WTC11 (cell line): ENCODE results near the gene SLC44A3. TPM values are rescaled to one million over a fixed set of nuclear protein-coding genes. Genes with fewer than 3 reads are reported as not detected.

Experiments used
- ATAC-seq: fragments of 200-7000 bp; cut with Tn5 transposase; 2 replicates; pipeline ENCODE4 v1.10.0; 2021; ENCODE audit warnings: mild to moderate bottlenecking, moderate library complexity
- CTCF ChIA-PET: fragments of 300-600 bp; sonication (Branson Sonifier 250); formaldehyde crosslinking; loops from one replicate; lab custom pipeline; 2021; ENCODE audit warnings: antibody characterized with exemption; lab: Charles Lee
- POLR2A ChIA-PET: fragments of 350-600 bp; sonication (Branson Sonifier 250); formaldehyde crosslinking; loops from one replicate; lab custom pipeline; 2021; ENCODE audit warnings: antibody characterized with exemption; lab: Charles Lee
- DNase-seq: peaks from one replicate; pipeline ENCODE4 v3.0.0; 2021; ENCODE audit warnings: low spot score
- H3K27ac Mint-ChIP-seq: 2 replicates; pipeline ENCODE4 v1.8.0; 2021; ENCODE audit warnings: mixed read lengths
- H3K27me3 Mint-ChIP-seq: 2 replicates; pipeline ENCODE4 v1.8.0; 2021; ENCODE audit warnings: low read depth, mild to moderate bottlenecking, moderate library complexity, mixed read lengths
- H3K36me3 Mint-ChIP-seq: 2 replicates; pipeline ENCODE4 v1.8.0; 2021; ENCODE audit warnings: mixed read lengths
- H3K4me1 Mint-ChIP-seq: 2 replicates; pipeline ENCODE4 v1.8.0; 2022; ENCODE audit warnings: mixed read lengths
- H3K4me3 Mint-ChIP-seq: 2 replicates; pipeline ENCODE4 v1.8.0; 2021; ENCODE audit warnings: mild to moderate bottlenecking, moderate library complexity, mixed read lengths
- H3K9me3 Mint-ChIP-seq: 2 replicates; pipeline ENCODE4 v1.8.0; 2021; ENCODE audit warnings: mixed read lengths
- AFF4 ChIP-seq: sonication (generic); formaldehyde crosslinking; IDR thresholded peaks from 2 replicates; pipeline ENCODE4 v1.8.1; 2023; ENCODE audit warnings: mild to moderate bottlenecking, missing genetic modification reagents, borderline replicate concordance
- AR ChIP-seq: fragments of 250-450 bp; sonication (Bioruptor Pico); IDR thresholded peaks from 2 replicates; pipeline ENCODE4 v1.9.0; 2021; ENCODE audit warnings: mild to moderate bottlenecking
- ATF3 ChIP-seq: sonication (generic); formaldehyde crosslinking; conservative IDR thresholded peaks from 2 replicates; pipeline ENCODE4 v1.8.1; 2022; ENCODE audit warnings: mild to moderate bottlenecking, missing genetic modification reagents
- ERG ChIP-seq: fragments of 250-450 bp; sonication (Bioruptor Pico); IDR thresholded peaks from 2 replicates; pipeline ENCODE4 v1.8.0; 2021; ENCODE audit warnings: mild to moderate bottlenecking
- MAX ChIP-seq: sonication (generic); formaldehyde crosslinking; IDR thresholded peaks from 2 replicates; pipeline ENCODE4 v1.8.0; 2022; ENCODE audit warnings: mild to moderate bottlenecking, missing genetic modification reagents
- MLX ChIP-seq: sonication (generic); formaldehyde crosslinking; IDR thresholded peaks from 2 replicates; pipeline ENCODE4 v1.8.1; 2023; ENCODE audit warnings: mild to moderate bottlenecking, missing genetic modification reagents, moderate library complexity
- MXD4 ChIP-seq: fragments of 250-450 bp; sonication (Bioruptor Pico); IDR thresholded peaks from 2 replicates; pipeline ENCODE4 v1.8.0; 2021; ENCODE audit warnings: mild to moderate bottlenecking, moderate library complexity, borderline replicate concordance
- NFATC4 ChIP-seq: fragments of 250-450 bp; sonication (Bioruptor Pico); IDR thresholded peaks from 2 replicates; pipeline ENCODE4 v1.9.0; 2021; ENCODE audit warnings: mild to moderate bottlenecking
- NR2C2 ChIP-seq: sonication (generic); formaldehyde crosslinking; IDR thresholded peaks from 2 replicates; pipeline ENCODE4 v1.8.0; 2022; ENCODE audit warnings: mild to moderate bottlenecking, missing genetic modification reagents
- RELA ChIP-seq: sonication (generic); formaldehyde crosslinking; IDR thresholded peaks from 2 replicates; pipeline ENCODE4 v1.8.1; 2022; ENCODE audit warnings: missing genetic modification reagents, mild to moderate bottlenecking, borderline replicate concordance
- ZNF512 ChIP-seq: sonication (generic); formaldehyde crosslinking; IDR thresholded peaks from 2 replicates; pipeline ENCODE4 v1.8.1; 2022; ENCODE audit warnings: missing genetic modification reagents, borderline replicate concordance
- ZSCAN18 ChIP-seq: fragments of 250-450 bp; sonication (Bioruptor Pico); IDR thresholded peaks from 2 replicates; pipeline ENCODE4 v2.1.2; 2022; ENCODE audit warnings: mild to moderate bottlenecking, moderate library complexity
- total RNA-seq: library from RNA; stranded (reverse); gene quantifications from 3 replicates; pipeline ENCODE4 v1.2.3, GENCODE V29; 2021

Gene SLC44A3
- total RNA-seq, 1 experiment from 2014 or later = 4.7 TPM

GRCh38 chr1:94929351-94930217 lies 109.4 kb downstream of the SLC44A3 start (continued):
- TF ChIP-seq MAX (CRISPR knock-in tag) = peak; percentile 34; the same call in 1 of the 2 replicates

GRCh38 chr1:94931254-94931841 lies 111.2 kb downstream of the SLC44A3 start:
- ATAC-seq (no peak), DNase-seq (no peak)
- ChIA-PET CTCF (no interaction called here), POLR2A (no interaction called here)
- Mint-ChIP-seq H3K4me1 (peaks cover 51% of the 10 kb centered on the region), H3K9me3 (no peaks in the 10 kb centered on the region), H3K36me3 (peaks cover 7% of the 10 kb centered on the region; the same call in 1 of the 2 replicates), H3K27me3 (no peaks in the 10 kb centered on the region), H3K4me3 (no peak overlapping the region), H3K27ac (no peak overlapping the region)
- TF ChIP-seq ATF3 (CRISPR knock-in tag) = no peak
- TF ChIP-seq AR (CRISPR knock-in tag) = no peak
- no peak for TF ChIP-seq NR2C2 (CRISPR knock-in tag)
- TF ChIP-seq ZNF512 (CRISPR knock-in tag) = no peak
- TF ChIP-seq NFATC4 (CRISPR knock-in tag) = no peak
- TF ChIP-seq MAX (CRISPR knock-in tag) = no peak
- TF ChIP-seq MLX (CRISPR knock-in tag) = no peak
- TF ChIP-seq MXD4 = no peak
- no peak for TF ChIP-seq ERG
- TF ChIP-seq ZSCAN18 (CRISPR knock-in tag) = no peak
- no peak for TF ChIP-seq RELA
- TF ChIP-seq AFF4 (CRISPR knock-in tag) = no peak
